22Rv1 (cell line): ENCODE results near the gene ZNF518B.

ENCODE experiments used
- H3K27ac ChIP-seq: fragments of 450-650 bp; 2 replicates; pipeline ENCODE4 v1.5.1; 2017
- CTCF ChIP-seq: fragments of 450-650 bp; IDR thresholded peaks from 2 replicates; pipeline ENCODE4 v1.5.1; 2017; ENCODE audit warnings: mild to moderate bottlenecking
- ZFX ChIP-seq: fragments of 450-650 bp; IDR thresholded peaks from 2 replicates; pipeline ENCODE4 v1.6.1; 2017; ENCODE audit warnings: antibody characterized with exemption, borderline replicate concordance

The ZNF518B gene

GRCh38 chr4:10403633-10404445 lies 53.4 kb downstream of the ZNF518B start:
- no peak overlapping the region for H3K27ac ChIP-seq
- TF ChIP-seq ZFX (no peak), CTCF (peak; percentile 59)

- TF ChIP-seq ZFX (no peak), CTCF (no peak)
- no peak overlapping the region for H3K27ac ChIP-seq
Measured at GRCh38 chr4:10395971-10396580, 61.1 kb downstream of the ZNF518B start.
